ENCODE data around the gene MSMB.

The MSMB gene

GRCh38 chr10:46077731-46078413 lies 31.8 kb upstream of the MSMB start:
- no peak for TF ChIP-seq POLR2AphosphoS5 (IDR thresholded peaks at IDR 0.05; ENCODE audit: low read depth, low read length)
- TF ChIP-seq SIN3A (IDR thresholded peaks at IDR 0.05; ENCODE audit: borderline replicate concordance, insufficient read depth, low read length), result no peak
- TF ChIP-seq FOXP2 (optimal IDR thresholded peaks at IDR 0.05; ENCODE audit: borderline replicate concordance, extremely low read depth, extremely low read length, insufficient read depth), result no peak
- no peak for TF ChIP-seq TAF1 (IDR thresholded peaks at IDR 0.05; ENCODE audit: borderline replicate concordance, insufficient read depth, low read length)
- no peak for TF ChIP-seq REST (IDR thresholded peaks at IDR 0.05; ENCODE audit: insufficient read depth in 1 of 2, low read depth in 2 of 2, low read length in 2 of 2)

GRCh38 chr10:46077141-46077554 lies 31.1 kb upstream of the MSMB start:
- TF ChIP-seq SIN3A (IDR thresholded peaks at IDR 0.05; ENCODE audit: borderline replicate concordance, insufficient read depth, low read length) (no peak), TAF1 (IDR thresholded peaks at IDR 0.05; ENCODE audit: borderline replicate concordance, insufficient read depth, low read length) (no peak), FOXP2 (optimal IDR thresholded peaks at IDR 0.05; ENCODE audit: borderline replicate concordance, extremely low read depth, extremely low read length, insufficient read depth) (no peak), POLR2AphosphoS5 (IDR thresholded peaks at IDR 0.05; ENCODE audit: low read depth, low read length) (no peak), REST (IDR thresholded peaks at IDR 0.05; ENCODE audit: insufficient read depth in 1 of 2, low read depth in 2 of 2, low read length in 2 of 2) (no peak)

- TF ChIP-seq REST (IDR thresholded peaks at IDR 0.05; ENCODE audit: insufficient read depth in 1 of 2, low read depth in 2 of 2, low read length in 2 of 2) (no peak), SIN3A (IDR thresholded peaks at IDR 0.05; ENCODE audit: borderline replicate concordance, insufficient read depth, low read length) (no peak), POLR2AphosphoS5 (IDR thresholded peaks at IDR 0.05; ENCODE audit: low read depth, low read length) (no peak), TAF1 (IDR thresholded peaks at IDR 0.05; ENCODE audit: borderline replicate concordance, insufficient read depth, low read length) (no peak), FOXP2 (optimal IDR thresholded peaks at IDR 0.05; ENCODE audit: borderline replicate concordance, extremely low read depth, extremely low read length, insufficient read depth) (no peak)
These were observed 29.8 kb upstream of the MSMB start for GRCh38 chr10:46075869-46076268.

GRCh38 chr10:46074196-46074946 lies 28.3 kb upstream of the MSMB start:
- TF ChIP-seq SIN3A (IDR thresholded peaks at IDR 0.05; ENCODE audit: borderline replicate concordance, insufficient read depth, low read length) (no peak), REST (IDR thresholded peaks at IDR 0.05; ENCODE audit: insufficient read depth in 1 of 2, low read depth in 2 of 2, low read length in 2 of 2) (no peak), FOXP2 (optimal IDR thresholded peaks at IDR 0.05; ENCODE audit: borderline replicate concordance, extremely low read depth, extremely low read length, insufficient read depth) (no peak), TAF1 (IDR thresholded peaks at IDR 0.05; ENCODE audit: borderline replicate concordance, insufficient read depth, low read length) (no peak), POLR2AphosphoS5 (IDR thresholded peaks at IDR 0.05; ENCODE audit: low read depth, low read length) (no peak)
